K562 (cell line): Measurements from ENCODE around the gene GPR179. TPM values are rescaled to one million over a fixed set of nuclear protein-coding genes. Genes with fewer than 3 reads are reported as not detected.

ENCODE experiments used
- ATAC-seq: fragments of 200-7000 bp; cut with Tn5 transposase; 3 replicates; pipeline ENCODE4 v1.9.1; 2020; ENCODE audit warnings: moderate library complexity
- BruUV-seq: library from RNA; stranded (reverse); fragments of 400-500 nt; replicated peaks from 2 replicates; lab custom pipeline; 2021; lab: Mats Ljungman, UMichigan
- CTCF ChIA-PET: fragments of 300-600 bp; formaldehyde crosslinking; extraction: SDS; loops from one replicate; lab custom pipeline; 2021; ENCODE audit warnings: low intra/inter-chr PET ratio; lab: Yijun Ruan, JAX
- POLR2A ChIA-PET: fragments of 300-600, 350-650 bp; sonication (Branson Sonifier 250); formaldehyde crosslinking; extraction: SDS; loops from one replicate; lab custom pipeline; 2021; ENCODE audit warnings: antibody characterized with exemption, inconsistent platforms; lab: Yijun Ruan, JAX
- DNase-seq, 4 experiments: peaks; one replicate each; pipeline versions ENCODE4 v3.0.0 to v3.0.0-alpha.2; 2011 to 2018; ENCODE audit warnings: low spot score in 3 of 4, mixed read lengths in 3 of 4; ENCODE audit errors: extremely low read depth in 1 of 4
- FAIRE-seq: peaks from 2 replicates; lab custom pipeline; 2011; peaks lifted over from hg19 to GRCh38; lab: Jason Lieb, UNC
- H2AFZ ChIP-seq: 2 replicates; pipeline ENCODE4 v1.6.0; 2011; ENCODE audit warnings: low read depth, low read length, control low read depth, inconsistent platforms
- H3K27ac ChIP-seq: fragments of 200-600 bp; 3 replicates; pipeline ENCODE4 v1.8.0; 2011; ENCODE audit warnings: low read depth, mild to moderate bottlenecking, control low read depth, inconsistent platforms, low read length, moderate library complexity, mixed read lengths; ENCODE audit errors: extremely low read depth
- H3K27me3 ChIP-seq, 2 experiments: fragments of 300-600 bp in 1 of 2; 2 replicates in 1 of 2; 3 replicates in 1 of 2; pipeline versions ENCODE4 v1.6.0 to v1.8.0; 2011; ENCODE audit warnings: inconsistent platforms in 2 of 2, low read length in 2 of 2, mild to moderate bottlenecking in 1 of 2, mixed read lengths in 1 of 2, moderate library complexity in 1 of 2; ENCODE audit not compliant: control insufficient read depth in 2 of 2, insufficient read depth in 2 of 2
- H3K36me3 ChIP-seq: fragments of 300-600 bp; 3 replicates; pipeline ENCODE4 v1.8.0; 2011; ENCODE audit warnings: mild to moderate bottlenecking, low read length, inconsistent platforms; ENCODE audit not compliant: control insufficient read depth, insufficient read depth
- H3K4me1 ChIP-seq, 2 experiments: fragments of 200-600 bp in 1 of 2; replicated peaks in 1 of 2; 2 replicates in 1 of 2; 3 replicates in 1 of 2; pipeline versions ENCODE4 v1.5.1 to v1.8.0; 2011; ENCODE audit warnings: inconsistent platforms in 2 of 2, low read length in 2 of 2, mild to moderate bottlenecking in 1 of 2, mixed read lengths in 1 of 2, moderate library complexity in 1 of 2; ENCODE audit not compliant: control insufficient read depth in 2 of 2, insufficient read depth in 2 of 2
- H3K4me2 ChIP-seq: 2 replicates; pipeline ENCODE4 v1.6.1; 2011; ENCODE audit warnings: low read length, control low read depth, inconsistent platforms, mixed read lengths; ENCODE audit not compliant: insufficient read depth
- H3K4me3 ChIP-seq: fragments of 200-600 bp; sonication (generic), shearing (Covaris generic); 2 replicates; pipeline ENCODE4 v1.5.1; 2016; ENCODE audit warnings: control low read depth, inconsistent platforms
- H3K79me2 ChIP-seq: fragments of 200-600 bp; 3 replicates; pipeline ENCODE4 v1.8.0; 2011; ENCODE audit warnings: low read length, inconsistent platforms; ENCODE audit not compliant: control insufficient read depth, insufficient read depth
- H3K9ac ChIP-seq, 2 experiments: 2 replicates each; pipeline versions ENCODE4 v1.6.0 to v1.6.1; 2011; ENCODE audit warnings: low read depth in 2 of 2, low read length in 2 of 2, control low read depth in 1 of 2, inconsistent platforms in 1 of 2, mild to moderate bottlenecking in 1 of 2, mixed read lengths in 1 of 2; ENCODE audit not compliant: insufficient read depth in 1 of 2
- H3K9me1 ChIP-seq: one replicate; pipeline ENCODE4 v1.6.0; 2011; ENCODE audit warnings: inconsistent platforms, mild to moderate bottlenecking, low read length, moderate library complexity; ENCODE audit not compliant: control insufficient read depth, insufficient read depth
- H3K9me3 ChIP-seq: replicated peaks from 2 replicates; pipeline ENCODE4 v1.5.1; 2011; ENCODE audit warnings: low read depth, low read length, inconsistent platforms; ENCODE audit not compliant: control insufficient read depth, insufficient read depth
- H4K20me1 ChIP-seq: replicated peaks from 2 replicates; pipeline ENCODE4 v1.6.1; 2011; ENCODE audit warnings: low read length, inconsistent platforms, mixed read lengths; ENCODE audit not compliant: control insufficient read depth, insufficient read depth
- ARNT ChIP-seq, 2 experiments: fragments of 450-650 bp; IDR thresholded peaks; 2 replicates each; pipeline ENCODE4 v1.6.1; 2016; ENCODE audit warnings: mild to moderate bottlenecking in 1 of 2
- CCNT2 ChIP-seq: IDR thresholded peaks from 2 replicates; pipeline ENCODE4 v1.6.1; 2011; ENCODE audit warnings: borderline replicate concordance, low read depth, mild to moderate bottlenecking, moderate library complexity, mixed read lengths, low read length; ENCODE audit not compliant: insufficient read length; ENCODE audit errors: extremely low read depth
- CEBPZ ChIP-seq: fragments of 150-350 bp; IDR thresholded peaks from 2 replicates; pipeline ENCODE4 v1.6.1; 2014; ENCODE audit warnings: low read depth, mild to moderate bottlenecking, low read length, borderline replicate concordance
- CHAMP1 ChIP-seq: fragments of 450-650 bp; IDR thresholded peaks from 2 replicates; pipeline ENCODE4 v1.6.1; 2016; ENCODE audit warnings: mild to moderate bottlenecking
- CHCHD3 ChIP-seq: fragments of 250-450 bp; sonication (Bioruptor Pico); IDR thresholded peaks from 2 replicates; pipeline ENCODE4 v2.1.2; 2022; ENCODE audit warnings: mild to moderate bottlenecking
- ESRRA ChIP-seq: fragments of 450-650 bp; IDR thresholded peaks from 2 replicates; pipeline ENCODE4 v1.6.1; 2014; ENCODE audit warnings: low read depth, mild to moderate bottlenecking, moderate library complexity, borderline replicate concordance
- NR2C2 ChIP-seq, 2 experiments: fragments of 200-800 bp in 1 of 2; sonication (Bioruptor generic) in 1 of 2; sonication (generic) in 1 of 2; formaldehyde crosslinking in 1 of 2; IDR thresholded peaks; 2 replicates each; pipeline versions ENCODE4 v1.6.1 to v1.8.0; 2016 to 2022; ENCODE audit warnings: mild to moderate bottlenecking in 1 of 2, missing compliant biosample characterization in 1 of 2, missing genetic modification characterization in 1 of 2, missing genetic modification reagents in 1 of 2
- ZBTB49 ChIP-seq: sonication (generic); formaldehyde crosslinking; IDR thresholded peaks from 2 replicates; pipeline ENCODE4 v1.8.0; 2022; ENCODE audit warnings: missing genetic modification reagents, mild to moderate bottlenecking, borderline replicate concordance
- ZKSCAN3 ChIP-seq: fragments of 250-450 bp; sonication (Bioruptor Pico); IDR thresholded peaks from 2 replicates; pipeline ENCODE4 v1.4.0; 2020
- ZNF165 ChIP-seq: fragments of 250-450 bp; sonication (Bioruptor Pico); IDR thresholded peaks from 2 replicates; pipeline ENCODE4 v1.4.0; 2020; ENCODE audit warnings: borderline replicate concordance
- ZNF282 ChIP-seq: sonication (generic); formaldehyde crosslinking; IDR thresholded peaks from 2 replicates; pipeline ENCODE4 v1.8.1; 2023; ENCODE audit warnings: missing genetic modification reagents
- ZNF444 ChIP-seq: fragments of 250-450 bp; sonication (Bioruptor Pico); IDR thresholded peaks from 2 replicates; pipeline ENCODE4 v1.4.0; 2020; ENCODE audit warnings: mild to moderate bottlenecking, moderate library complexity
- WGBS: fragments of 100-300 bp; shearing (Covaris generic); methylation state at CpG from one replicate; pipeline ENCODE4 v1.1.6; 2016; ENCODE audit warnings: low coverage, mixed read lengths; ENCODE audit not compliant: insufficient coverage; ENCODE audit errors: missing lambda C conversion rate; 5-methylcytosine and 5-hydroxymethylcytosine counted together
- in situ Hi-C: fragments of 300-500 bp; cut with MboI; formaldehyde crosslinking; loops from 4 replicates; pipeline ENCODE4 v1.15.0; 2018; ENCODE audit warnings: inconsistent platforms, mixed read lengths
- intact Hi-C: fragments of 100-400 bp; cut with micrococcal nuclease; formaldehyde crosslinking; loops from 2 replicates; pipeline ENCODE4 v1.14.2; 2022
- polyA plus RNA-seq, 8 experiments: library from polyadenylated mRNA; depleted of rRNA in 4 of 8; stranded (reverse) in 5 of 8; unstranded in 3 of 8; fragments of >200 nt; fragmentation: Nextera tagmentation in 2 of 8; fragmentation: Illumina TruSeq in 1 of 8; extraction: Ambion mirVana in 2 of 8; extraction: Trizol in 1 of 8; gene quantifications; 2 replicates each; pipeline versions ENCODE4 v1.2.1 to v1.2.3, GENCODE V29; 2011 to 2014; ENCODE audit warnings: inconsistent platforms in 1 of 8, missing spikeins in 1 of 8
- total RNA-seq, 7 experiments: library from RNA; depleted of rRNA in 6 of 7; stranded (reverse); fragments of >200 nt in 6 of 7; fragmentation: Illumina TruSeq in 2 of 7; extraction: Trizol in 2 of 7; gene quantifications; 2 replicates each; pipeline versions ENCODE4 v1.2.1 to v1.2.3, GENCODE V29; 2011 to 2021; ENCODE audit warnings: low replicate concordance in 1 of 7

The GPR179 gene
- total and polyA plus RNA-seq, 9 of the 15 experiments (the other 6 are each of a cell fraction or from before 2014, with no cell fraction given), result not detected

- no peak overlapping the region for H3K27ac ChIP-seq
- H3K9me1 ChIP-seq, result no peaks in the 10 kb centered on the region
- H3K4me3 ChIP-seq, result no peak overlapping the region
- ChIA-PET CTCF (interaction anchor here (1.1 to 3.8 kb wide), 2 partner anchors 17 to 66 kb away, joined by 5 to 42 read pairs; no protein-coding TSS in a partner anchor), POLR2A (interaction anchor here (0.6 to 1.3 kb wide), 11 partner anchors 10 to 136 kb away, joined by 3 to 6 read pairs (median 3); no protein-coding TSS in a partner anchor)
- intact Hi-C loops, result loop anchor here (1.0 kb wide), 1 partner anchor 65 kb away; no protein-coding TSS in a partner anchor
- peaks cover 5% of the 10 kb centered on the region; the same call in 1 of the 2 replicates for H4K20me1 ChIP-seq
- 13% methylated on average over 8 of the region's 8 CpGs for WGBS
- peak; percentile 82 for ATAC-seq
- H3K9me3 ChIP-seq, result no peaks in the 10 kb centered on the region
- H3K4me2 ChIP-seq, result no peak overlapping the region; the same call in 1 of the 2 replicates
- no peaks in the 10 kb centered on the region for H3K36me3 ChIP-seq
- no TSS peak for BruUV-seq
- peak; percentile 64 to 90 (median 68) for DNase-seq
- H3K4me1 ChIP-seq, result peaks cover 20 to 22% of the 10 kb centered on the region in 2 experiments; a peak in 4 of 5 replicates
- in situ Hi-C loops, result loop anchor here (5.0 to 10.0 kb wide), 2 partner anchors 63 to 126 kb away; no protein-coding TSS in a partner anchor
- H3K27me3 ChIP-seq, result peaks cover 4 to 11% of the 10 kb centered on the region in 2 experiments; a peak in 4 of 5 replicates
- FAIRE-seq, result no peak
- peaks cover 12% of the 10 kb centered on the region for H3K79me2 ChIP-seq
- no peak overlapping the region for H3K9ac ChIP-seq
- H2AFZ ChIP-seq, result no peak overlapping the region
- TF ChIP-seq CHCHD3 (no peak), CHAMP1 (no peak), NR2C2 (CRISPR knock-in tag; IDR thresholded peaks at IDR 0.05) (no peak), NR2C2 (tag; IDR thresholded peaks at IDR 0.05) (no peak), ZNF165 (no peak), CCNT2 (no peak), ZNF444 (CRISPR knock-in tag) (no peak), ARNT (IDR thresholded peaks at IDR 0.05) (0 out of 4 replicates have a peak, but pooled peaks of 1 of the 2 experiments have one; percentile 16), ZKSCAN3 (no peak), ESRRA (0 out of 2 replicates have a peak, but pooled peaks have one; percentile 34), ZNF282 (CRISPR knock-in tag) (no peak), CEBPZ (no peak), ZBTB49 (no peak)
These were observed 5.5 kb upstream of the GPR179 start for GRCh38 chr17:38349097-38349730.
